Stomach (tissue), 9 donors: Measurements from ENCODE around the gene RNF182. TPM values are rescaled to one million over a fixed set of nuclear protein-coding genes. Genes with fewer than 3 reads are reported as not detected.

Experiments
- DNase-seq, 2 donors: peaks; one replicate each; pipeline versions ENCODE4 v3.0.0 to v3.0.0-alpha.2; 2013 to 2019
- H3K27ac ChIP-seq, 5 donors: fragments of 200-600 bp in 4 of 5; sonication (generic) in 4 of 5; one replicate each; pipeline ENCODE4 v1.5.1; 2013 to 2019; ENCODE audit warnings: mild to moderate bottlenecking in 1 of 5, moderate library complexity in 1 of 5
- H3K27me3 ChIP-seq, 3 donors: fragments of 200-600 bp; sonication (generic); one replicate each; pipeline ENCODE4 v1.5.1; 2017 to 2019; ENCODE audit warnings: mixed run types in 1 of 3
- H3K36me3 ChIP-seq, 4 donors: fragments of 200-600 bp; sonication (generic); 1 replicate in 3 of 4; 2 replicates in 1 of 4; pipeline ENCODE4 v1.5.1; 2016 to 2019
- H3K4me1 ChIP-seq, 4 donors: fragments of 200-600 bp; sonication (generic); one replicate each; pipeline ENCODE4 v1.5.1; 2016 to 2019
- H3K4me3 ChIP-seq, 4 donors: fragments of 200-600 bp; sonication (generic) in 3 of 4; one replicate each; pipeline ENCODE4 v1.5.1; 2016 to 2019; ENCODE audit warnings: mild to moderate bottlenecking in 1 of 4
- H3K9me3 ChIP-seq, 4 donors: fragments of 200-600 bp; sonication (generic); one replicate each; pipeline ENCODE4 v1.5.1; 2016 to 2019
- CTCF ChIP-seq, 7 experiments: fragments of 450-650 bp in 4 of 7; fragments of 200-600 bp in 3 of 7; sonication (generic) in 3 of 7; IDR thresholded peaks; one replicate each; pipeline ENCODE4 v1.5.1; 2016 to 2019; ENCODE audit warnings: antibody characterized with exemption in 7 of 7, control low read depth in 2 of 7, mild to moderate bottlenecking in 1 of 7
- EP300 ChIP-seq: sonication (generic); formaldehyde crosslinking; IDR thresholded peaks from one replicate; pipeline ENCODE4 v1.6.1; 2017; ENCODE audit warnings: antibody characterized with exemption
- POLR2A ChIP-seq, 4 donors: fragments of 450-650 bp; IDR thresholded peaks; one replicate each; pipeline ENCODE4 v1.6.1; 2016; ENCODE audit warnings: antibody characterized with exemption in 4 of 4, control low read depth in 2 of 4, mild to moderate bottlenecking in 1 of 4, moderate library complexity in 1 of 4
- POLR2AphosphoS5 ChIP-seq, 3 donors: sonication (generic); formaldehyde crosslinking; IDR thresholded peaks; one replicate each; pipeline ENCODE4 v1.6.1; 2016; ENCODE audit warnings: antibody characterized with exemption in 3 of 3
- WGBS, 5 donors: extraction: QIAGEN DNeasy Blood & Tissue Kit in 3 of 5; methylation state at CpG; one replicate each; pipeline versions ENCODE4 v1.1.5 to v1.1.7; 2013 to 2018; 5-methylcytosine and 5-hydroxymethylcytosine counted together
- intact Hi-C: fragments of 100-400 bp; cut with DNase I; formaldehyde crosslinking; loops from one replicate; pipeline ENCODE4 v1.15.1; 2023; ENCODE audit warnings: low total_unique reads
- polyA plus RNA-seq, 3 donors: library from polyadenylated mRNA; stranded (reverse); fragments of 200-250 nt; gene quantifications; one replicate each; pipeline ENCODE4 v1.2.3, GENCODE V29; 2013
- total RNA-seq, 5 donors: library from RNA; depleted of rRNA; stranded (reverse); fragments of >200 nt; gene quantifications; one replicate each; pipeline versions ENCODE4 v1.1.0 to v1.2.3, GENCODE V29; 2014 to 2016
- donor health status: healthy with polysubstance abuse.
- donor health status: Bipolar disorder and iron deficiency.
- donor health status: healthy.

Gene RNF182
- total and polyA plus RNA-seq, 8 donors, result 0.10 to 0.18 TPM; not detected in 6

- H3K27me3 ChIP-seq, result peaks cover 0 to 51% (median 11%) of the 10 kb centered on the region in 3 donors
- H3K36me3 ChIP-seq, result no peaks in the 10 kb centered on the region
- WGBS, 5 donors, result 77 to 87% (median 86%) methylated on average over 6 of the region's 6 CpGs
- intact Hi-C loops, result no loop called here
- H3K9me3 ChIP-seq, result no peaks in the 10 kb centered on the region
- no peak overlapping the region for H3K27ac ChIP-seq
- no peak for DNase-seq
- no peaks in the 10 kb centered on the region for H3K4me1 ChIP-seq
- no peak for TF ChIP-seq CTCF (IDR thresholded peaks at IDR 0.05)
- no peak for TF ChIP-seq POLR2AphosphoS5 (IDR thresholded peaks at IDR 0.05)
- no peak for TF ChIP-seq EP300
- TF ChIP-seq POLR2A (IDR thresholded peaks at IDR 0.05), result no peak
- no peak overlapping the region for H3K4me3 ChIP-seq
These were observed 21.8 kb upstream of the RNF182 start for GRCh38 chr6:13902922-13903321.

GRCh38 chr6:13903364-13903763 is 21.4 kb upstream of the RNF182 start:
- intact Hi-C loops, result no loop called here
- no peak overlapping the region for H3K27ac ChIP-seq
- no peak for TF ChIP-seq POLR2AphosphoS5 (IDR thresholded peaks at IDR 0.05)
- no peak for TF ChIP-seq CTCF (IDR thresholded peaks at IDR 0.05)
- no peak for TF ChIP-seq POLR2A (IDR thresholded peaks at IDR 0.05)
- TF ChIP-seq EP300, result no peak
- H3K4me1 ChIP-seq, result no peaks in the 10 kb centered on the region
- no peaks in the 10 kb centered on the region for H3K36me3 ChIP-seq
- DNase-seq, result no peak
- peaks cover 0 to 51% (median 11%) of the 10 kb centered on the region in 3 donors for H3K27me3 ChIP-seq
- H3K4me3 ChIP-seq, result no peak overlapping the region
- no peaks in the 10 kb centered on the region for H3K9me3 ChIP-seq
- 46 to 72% (median 66%) methylated on average over 3 of the region's 3 CpGs for WGBS, 5 donors

- no peaks in the 10 kb centered on the region for H3K36me3 ChIP-seq
- no peaks in the 10 kb centered on the region for H3K4me1 ChIP-seq
- intact Hi-C loops, result no loop called here
- no peaks in the 10 kb centered on the region for H3K9me3 ChIP-seq
- no peak overlapping the region for H3K27ac ChIP-seq
- no peak for DNase-seq
- 69 to 84% (median 82%) methylated on average over 2 of the region's 2 CpGs for WGBS, 5 donors
- TF ChIP-seq POLR2A (IDR thresholded peaks at IDR 0.05), result no peak
- TF ChIP-seq CTCF (IDR thresholded peaks at IDR 0.05), result no peak
- no peak for TF ChIP-seq EP300
- no peak for TF ChIP-seq POLR2AphosphoS5 (IDR thresholded peaks at IDR 0.05)
- no peak overlapping the region for H3K4me3 ChIP-seq
- H3K27me3 ChIP-seq, result peaks cover 0 to 44% (median 11%) of the 10 kb centered on the region in 3 donors
These were observed 17.8 kb upstream of the RNF182 start for GRCh38 chr6:13907001-13907350.

- no peaks in the 10 kb centered on the region for H3K9me3 ChIP-seq
- TF ChIP-seq POLR2A (IDR thresholded peaks at IDR 0.05), result no peak
- TF ChIP-seq EP300, result no peak
- no peak for TF ChIP-seq POLR2AphosphoS5 (IDR thresholded peaks at IDR 0.05)
- TF ChIP-seq CTCF (IDR thresholded peaks at IDR 0.05), result no peak
- no peak for DNase-seq
- no peak overlapping the region for H3K27ac ChIP-seq
- no peaks in the 10 kb centered on the region for H3K36me3 ChIP-seq
- no peaks in the 10 kb centered on the region for H3K4me1 ChIP-seq
- H3K4me3 ChIP-seq, result no peak overlapping the region
- peaks cover 0 to 37% (median 8%) of the 10 kb centered on the region in 3 donors for H3K27me3 ChIP-seq
- 62 to 79% (median 68%) methylated on average over 2 of the region's 2 CpGs for WGBS, 5 donors
- intact Hi-C loops, result no loop called here
These were observed 17.0 kb upstream of the RNF182 start for GRCh38 chr6:13907614-13908215.
